GM10847 (cell line): ENCODE results near the gene CAMKK1.
A peak's percentile ranks its signal among the peaks of the same experiment; 100 is the strongest.

Source experiments
- POLR2A ChIP-seq: IDR thresholded peaks from 2 replicates; pipeline ENCODE4 v1.6.1; 2011; ENCODE audit not compliant: insufficient read length; ENCODE audit errors: extremely low read depth

The CAMKK1 gene

DNA sequence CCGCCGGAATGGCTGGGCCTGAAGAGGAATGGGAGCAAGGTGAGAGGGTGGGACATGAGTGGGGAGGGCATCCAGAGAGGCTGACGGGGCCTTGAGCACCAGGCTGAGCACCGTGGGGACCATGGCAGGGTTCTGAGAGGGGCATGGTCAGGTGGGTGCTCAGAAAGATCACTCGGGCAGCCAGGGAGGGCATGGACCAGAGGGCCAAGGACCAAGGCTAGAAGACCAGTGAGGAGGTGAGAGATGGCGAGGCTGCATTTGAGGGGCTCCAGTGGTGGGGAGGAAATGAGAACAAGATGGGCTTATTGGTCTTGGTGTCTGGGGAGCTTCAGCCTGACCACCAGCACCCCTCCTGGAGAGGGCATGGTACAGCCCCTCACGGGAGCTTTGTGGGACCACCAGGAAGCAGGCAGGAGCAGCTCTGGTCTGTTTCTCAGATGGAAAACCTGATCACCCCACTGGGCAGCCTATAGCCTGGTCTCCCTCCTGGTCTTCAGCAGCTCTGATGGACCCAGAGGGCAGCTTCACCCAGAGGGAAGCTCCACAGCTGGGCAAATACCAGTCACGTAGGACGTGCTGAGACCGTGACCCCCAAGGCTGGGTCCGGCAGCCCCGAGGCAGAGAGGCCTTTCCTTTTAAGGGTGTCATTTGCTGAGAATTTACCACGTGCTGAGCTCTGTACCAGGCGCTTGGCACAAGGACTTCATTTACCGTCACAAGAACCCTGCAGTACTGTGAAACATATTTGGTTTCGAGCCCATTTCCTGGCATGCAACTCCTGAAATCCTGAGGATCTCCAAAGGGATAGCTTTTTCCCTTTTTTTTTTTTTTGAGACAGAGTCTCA is 35.4 kb downstream of the CAMKK1 start:
- TF ChIP-seq POLR2A, result no peak

GRCh38 chr17:3852561-3852960 is 40.3 kb downstream of the CAMKK1 start:
- TF ChIP-seq POLR2A, result no peak

DNA sequence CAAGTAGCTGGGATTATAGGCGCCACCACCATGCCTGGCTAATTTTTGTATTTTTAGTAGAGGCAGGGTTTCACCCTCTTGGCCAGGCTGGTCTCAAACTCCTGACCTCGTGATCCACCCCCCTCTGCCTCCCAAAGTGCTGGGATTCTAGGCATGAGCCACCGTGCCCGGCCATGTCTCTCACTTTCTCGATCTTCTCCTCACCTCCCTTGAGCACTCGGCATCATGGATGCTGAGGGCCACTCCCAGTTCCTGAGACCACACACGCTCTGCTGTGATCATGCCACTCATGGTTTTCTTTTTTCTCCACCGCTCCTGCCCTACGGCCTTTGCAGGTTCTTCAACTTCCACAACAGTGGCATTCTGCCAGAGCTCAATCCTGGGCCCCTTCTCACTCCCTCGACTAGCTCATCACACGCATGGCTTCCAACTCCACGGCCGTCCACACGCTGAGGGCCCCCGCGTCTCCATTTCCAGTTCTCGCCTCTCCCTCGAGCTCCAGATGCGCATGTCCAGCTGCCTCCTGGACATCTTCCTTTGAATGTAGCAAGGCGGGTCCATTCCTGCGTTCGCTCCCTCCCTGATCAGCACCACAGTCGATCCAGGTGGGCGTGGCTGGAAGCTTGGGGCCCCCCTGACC is 41.3 kb downstream of the CAMKK1 start:
- TF ChIP-seq POLR2A, result no peak

DNA sequence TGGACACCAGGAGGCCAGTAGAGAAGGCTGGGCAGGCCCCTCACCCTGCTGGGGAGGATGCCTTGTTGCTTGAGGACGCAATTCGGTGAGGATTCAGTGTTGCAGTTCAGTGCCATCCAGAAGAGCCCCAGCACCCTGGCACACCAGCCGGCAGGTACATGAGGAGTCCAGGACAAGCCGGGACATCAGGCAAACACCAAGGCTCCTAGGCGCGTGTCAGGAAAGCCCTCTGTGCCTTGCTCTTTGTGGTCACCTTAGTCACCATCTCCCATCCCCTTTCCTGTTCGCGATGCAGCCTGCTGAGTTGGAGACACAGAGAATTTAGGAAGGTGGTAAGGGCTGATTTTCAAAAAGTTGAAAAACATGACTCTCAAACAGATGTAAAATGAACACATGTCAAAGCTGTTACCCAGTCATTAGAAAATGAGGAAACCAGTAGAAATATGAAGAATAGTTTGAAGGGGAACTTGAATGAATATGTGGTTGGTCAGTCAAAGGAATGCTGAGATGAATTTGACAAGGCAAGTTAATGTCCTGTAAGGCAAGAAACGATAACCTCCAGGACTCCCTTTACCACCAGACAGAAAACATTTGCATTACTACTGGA is 44.5 kb downstream of the CAMKK1 start:
- TF ChIP-seq POLR2A, result no peak

DNA sequence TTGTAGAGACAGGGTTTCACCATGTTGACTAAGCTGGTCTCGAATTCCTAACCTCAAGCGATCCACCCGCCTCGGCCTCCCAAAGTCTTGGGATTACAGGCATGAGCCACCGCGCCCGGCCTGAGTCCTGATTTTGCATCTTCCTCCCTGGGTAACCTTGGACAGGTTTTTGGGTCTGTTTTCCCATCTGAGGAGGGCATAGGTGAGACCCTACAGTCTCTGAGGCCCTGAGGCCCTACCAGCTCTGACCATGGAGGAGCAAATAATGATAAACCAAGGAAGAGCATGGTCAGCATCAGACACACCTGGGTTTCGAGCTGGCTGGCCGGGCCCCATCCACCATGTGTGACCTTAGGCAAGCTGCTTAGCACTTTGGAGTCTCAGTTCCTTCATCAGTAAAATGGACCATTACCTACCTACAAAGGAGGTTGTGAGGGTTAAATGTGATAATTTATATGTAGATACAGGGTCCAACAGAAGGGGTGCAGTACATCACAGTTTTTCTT is 45.6 kb downstream of the CAMKK1 start:
- no peak for TF ChIP-seq POLR2A

- TF ChIP-seq POLR2A, result no peak
Observed at GRCh38 chr17:3846437-3847164, 46.3 kb downstream of the CAMKK1 start.

DNA sequence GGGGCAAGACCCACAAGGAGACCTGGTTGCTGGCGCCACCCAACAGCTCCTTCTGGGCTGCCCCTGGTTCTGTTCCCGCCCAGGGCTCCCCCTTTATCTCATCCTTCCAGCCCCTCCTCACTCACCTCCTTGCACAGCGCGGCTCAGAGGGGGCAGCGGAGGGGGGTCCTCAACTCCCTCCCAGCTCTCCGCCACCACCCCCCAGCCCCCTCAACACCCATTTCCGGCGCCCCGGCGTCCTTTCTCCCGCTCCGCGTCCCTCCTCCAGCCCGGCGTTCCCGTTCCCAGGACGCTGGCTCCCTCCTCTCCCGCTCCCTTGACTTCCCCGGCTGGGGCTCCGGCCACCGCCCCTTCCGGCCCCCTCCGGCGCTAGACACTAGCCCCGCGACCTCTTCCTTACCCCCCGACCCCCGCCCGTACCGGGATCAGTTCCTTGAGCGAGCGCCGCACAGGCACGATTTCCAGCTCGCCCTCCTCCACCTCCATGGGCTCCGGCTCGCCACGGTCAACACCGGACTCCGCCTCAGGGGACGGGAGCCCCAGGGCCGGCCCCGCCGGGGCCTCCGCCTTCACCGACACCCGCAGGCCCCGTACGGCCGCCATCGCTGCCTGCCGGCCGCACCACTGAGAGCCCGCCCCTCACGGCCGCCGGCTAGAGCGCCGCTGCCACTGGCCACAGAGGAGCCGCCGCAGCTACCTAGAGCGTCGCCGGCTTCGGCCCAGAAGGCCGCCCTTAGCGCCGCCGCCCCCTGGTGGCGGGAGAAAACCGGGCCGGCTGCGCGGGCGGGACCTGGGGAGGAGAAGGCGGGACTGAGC is 47.0 kb downstream of the CAMKK1 start, which contains the start of gene NCBP3:
Gene NCBP3 (minus strand): TSS at position 626 of the 816 bp plus-strand sequence. CDS start 23 bp downstream, at position 603.
- TF ChIP-seq POLR2A, result peak; percentile 94

- no peak for TF ChIP-seq POLR2A
Observed at GRCh38 chr17:3845291-3845620, 47.6 kb downstream of the CAMKK1 start.

DNA sequence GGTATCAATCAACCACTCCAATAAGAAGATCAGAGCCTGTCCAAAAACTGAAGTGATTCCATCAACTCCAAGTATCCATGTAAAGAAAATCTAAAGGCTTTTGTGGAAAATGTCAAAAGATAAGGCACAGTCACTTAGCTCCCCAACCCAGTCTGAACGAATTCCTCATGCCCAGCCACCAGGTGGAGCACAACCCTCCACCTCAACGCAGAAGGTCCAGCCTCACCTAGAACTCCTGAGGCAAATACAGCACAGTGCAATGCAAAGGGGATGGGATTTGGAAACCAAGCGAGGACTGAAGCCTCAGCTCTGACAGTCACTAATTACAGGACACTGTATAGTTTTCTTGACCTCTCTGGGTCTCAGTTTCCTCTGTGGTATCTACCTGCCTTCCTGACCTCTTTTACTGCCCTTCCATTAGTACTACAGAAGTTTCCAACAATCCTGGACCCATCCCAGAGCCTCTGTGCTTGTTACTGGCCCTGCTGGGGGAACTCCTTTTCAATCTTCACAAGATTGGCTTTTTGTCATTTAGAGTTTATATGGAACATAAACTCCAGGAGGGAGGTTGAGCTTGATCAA is 48.8 kb downstream of the CAMKK1 start:
- TF ChIP-seq POLR2A, result no peak

GRCh38 chr17:3838206-3838605 is 54.6 kb downstream of the CAMKK1 start:
- TF ChIP-seq POLR2A, result no peak

DNA sequence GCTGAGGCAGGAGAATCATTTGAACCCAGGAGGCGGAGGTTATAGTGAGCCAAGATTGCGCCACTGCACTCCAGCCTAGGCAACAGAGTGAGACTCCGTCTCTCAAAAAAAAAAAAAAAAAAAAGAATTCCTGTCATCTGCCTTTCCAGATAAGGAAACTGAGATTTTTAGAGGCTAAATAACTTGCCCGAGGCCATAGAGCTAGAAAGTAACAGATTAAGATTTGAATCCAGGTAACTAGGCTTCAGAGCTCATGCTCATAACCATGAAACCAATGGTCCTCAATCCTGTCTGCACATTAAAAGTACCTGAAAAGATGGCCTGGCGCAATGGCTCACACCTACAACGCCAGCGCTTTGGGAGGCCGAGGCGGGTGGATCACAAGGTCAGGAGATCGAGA is 56.3 kb downstream of the CAMKK1 start:
- TF ChIP-seq POLR2A, result no peak

- no peak for TF ChIP-seq POLR2A
Observed at GRCh38 chr17:3835410-3836229, 57.2 kb downstream of the CAMKK1 start.

DNA sequence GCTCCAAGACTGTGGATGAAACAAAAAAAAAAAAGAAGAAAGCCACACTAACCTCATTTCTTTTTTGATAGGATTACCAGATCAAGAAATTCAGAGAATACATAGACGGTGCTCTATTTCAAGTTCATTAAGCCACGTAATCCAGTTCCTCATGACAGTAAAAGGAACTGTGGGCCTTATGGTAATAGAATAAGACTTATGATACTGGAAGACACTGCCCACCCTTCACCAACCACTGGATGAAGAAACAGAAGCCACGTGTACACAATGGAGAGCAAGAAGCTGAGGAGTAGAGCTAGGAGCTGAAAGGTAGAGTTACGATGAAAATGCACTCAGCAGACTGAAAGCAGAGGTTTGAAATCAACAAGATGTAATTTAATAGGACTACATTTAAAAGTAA is 58.0 kb downstream of the CAMKK1 start:
- TF ChIP-seq POLR2A, result no peak
